Body of pancreas (tissue), 4 donors: Measurements from ENCODE around the gene SLC9A3.

ENCODE experiments used
- POLR2A ChIP-seq, 3 donors: fragments of 450-650 bp; IDR thresholded peaks; one replicate each; pipeline ENCODE4 v1.6.1; 2016; ENCODE audit warnings: antibody characterized with exemption in 3 of 3, mild to moderate bottlenecking in 2 of 3
- TF ChIP-seq, protein P1 (sequence below), 7 experiments: fragments of 450-650 bp in 4 of 7; fragments of 200-600 bp in 3 of 7; sonication (generic) in 3 of 7; IDR thresholded peaks; one replicate each; pipeline ENCODE4 v1.5.1; 2016 to 2019; ENCODE audit warnings: antibody characterized with exemption in 7 of 7

DNA sequence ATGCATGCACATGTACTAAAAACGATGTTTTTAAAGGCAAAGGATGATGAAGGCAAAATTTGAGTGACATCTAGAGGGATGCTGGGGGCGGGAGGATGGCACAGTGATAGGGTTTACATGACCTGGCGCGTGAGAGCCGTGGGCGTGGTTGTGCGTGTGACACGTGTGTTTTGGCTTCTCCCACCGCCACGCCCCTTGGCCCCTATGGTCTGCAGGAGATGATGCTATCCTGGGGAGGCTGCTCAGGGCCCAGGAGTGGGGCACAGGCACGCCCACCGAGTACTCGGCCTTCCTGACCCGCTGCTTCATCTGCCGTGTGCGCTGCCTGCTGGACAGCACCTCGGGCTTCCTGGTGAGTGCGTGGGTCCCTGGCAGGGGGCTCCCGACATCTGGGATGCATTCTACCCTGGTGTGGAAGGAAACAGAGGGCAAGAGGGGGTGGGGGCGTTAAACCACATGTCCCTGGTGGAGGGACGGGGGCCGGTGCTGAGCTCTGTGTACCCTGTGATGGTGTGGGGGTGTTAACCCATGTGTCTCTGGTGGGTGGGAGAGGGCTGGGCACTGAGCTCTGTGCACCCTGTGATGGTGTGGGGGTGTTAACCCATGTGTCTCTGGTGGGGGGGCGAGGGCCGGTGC lies 100.5 kb downstream of the SLC9A3 start:
- TF ChIP-seq, protein P1, sequence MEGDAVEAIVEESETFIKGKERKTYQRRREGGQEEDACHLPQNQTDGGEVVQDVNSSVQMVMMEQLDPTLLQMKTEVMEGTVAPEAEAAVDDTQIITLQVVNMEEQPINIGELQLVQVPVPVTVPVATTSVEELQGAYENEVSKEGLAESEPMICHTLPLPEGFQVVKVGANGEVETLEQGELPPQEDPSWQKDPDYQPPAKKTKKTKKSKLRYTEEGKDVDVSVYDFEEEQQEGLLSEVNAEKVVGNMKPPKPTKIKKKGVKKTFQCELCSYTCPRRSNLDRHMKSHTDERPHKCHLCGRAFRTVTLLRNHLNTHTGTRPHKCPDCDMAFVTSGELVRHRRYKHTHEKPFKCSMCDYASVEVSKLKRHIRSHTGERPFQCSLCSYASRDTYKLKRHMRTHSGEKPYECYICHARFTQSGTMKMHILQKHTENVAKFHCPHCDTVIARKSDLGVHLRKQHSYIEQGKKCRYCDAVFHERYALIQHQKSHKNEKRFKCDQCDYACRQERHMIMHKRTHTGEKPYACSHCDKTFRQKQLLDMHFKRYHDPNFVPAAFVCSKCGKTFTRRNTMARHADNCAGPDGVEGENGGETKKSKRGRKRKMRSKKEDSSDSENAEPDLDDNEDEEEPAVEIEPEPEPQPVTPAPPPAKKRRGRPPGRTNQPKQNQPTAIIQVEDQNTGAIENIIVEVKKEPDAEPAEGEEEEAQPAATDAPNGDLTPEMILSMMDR (IDR thresholded peaks at IDR 0.05) = no peak
- TF ChIP-seq POLR2A (IDR thresholded peaks at IDR 0.05) = no peak
